ENCODE data around the gene UNC13D.
"Not testable (repeated sequence)": the region's sequence is repeated elsewhere in the genome, so short reads cannot be mapped to it uniquely, and the experiment has no call there.

DNA sequence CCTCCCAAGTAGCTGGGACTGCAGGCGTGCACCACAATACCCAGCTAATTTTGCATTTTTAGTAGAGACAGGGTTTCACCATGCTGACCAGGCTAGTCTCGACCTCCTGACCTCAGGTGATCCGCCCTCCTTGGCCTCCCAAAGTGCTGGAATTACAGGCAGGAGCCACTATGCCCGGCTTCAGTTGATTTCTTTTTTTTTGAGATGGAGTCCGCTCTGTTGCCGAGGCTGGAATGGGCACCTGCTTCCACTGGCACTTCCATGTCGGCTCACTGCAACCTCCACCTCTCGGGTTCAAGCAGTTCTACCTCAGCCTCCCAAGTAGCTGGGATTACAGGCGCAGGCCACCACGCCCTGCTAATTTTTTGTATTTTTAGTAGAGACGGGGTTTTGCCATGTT is 33.4 kb downstream of the UNC13D start:
- TF ChIP-seq, protein P1, sequence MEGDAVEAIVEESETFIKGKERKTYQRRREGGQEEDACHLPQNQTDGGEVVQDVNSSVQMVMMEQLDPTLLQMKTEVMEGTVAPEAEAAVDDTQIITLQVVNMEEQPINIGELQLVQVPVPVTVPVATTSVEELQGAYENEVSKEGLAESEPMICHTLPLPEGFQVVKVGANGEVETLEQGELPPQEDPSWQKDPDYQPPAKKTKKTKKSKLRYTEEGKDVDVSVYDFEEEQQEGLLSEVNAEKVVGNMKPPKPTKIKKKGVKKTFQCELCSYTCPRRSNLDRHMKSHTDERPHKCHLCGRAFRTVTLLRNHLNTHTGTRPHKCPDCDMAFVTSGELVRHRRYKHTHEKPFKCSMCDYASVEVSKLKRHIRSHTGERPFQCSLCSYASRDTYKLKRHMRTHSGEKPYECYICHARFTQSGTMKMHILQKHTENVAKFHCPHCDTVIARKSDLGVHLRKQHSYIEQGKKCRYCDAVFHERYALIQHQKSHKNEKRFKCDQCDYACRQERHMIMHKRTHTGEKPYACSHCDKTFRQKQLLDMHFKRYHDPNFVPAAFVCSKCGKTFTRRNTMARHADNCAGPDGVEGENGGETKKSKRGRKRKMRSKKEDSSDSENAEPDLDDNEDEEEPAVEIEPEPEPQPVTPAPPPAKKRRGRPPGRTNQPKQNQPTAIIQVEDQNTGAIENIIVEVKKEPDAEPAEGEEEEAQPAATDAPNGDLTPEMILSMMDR (IDR thresholded peaks at IDR 0.05): not testable (repeated sequence)
- not testable (repeated sequence) for TF ChIP-seq POLR2A (IDR thresholded peaks at IDR 0.05)

Measured in heart left ventricle (tissue), 13 donors.